Upper lobe of left lung (tissue), 4 donors: ENCODE data around the gene ZBTB39.

ENCODE experiments used
- POLR2A ChIP-seq, 4 donors: fragments of 450-650 bp; IDR thresholded peaks; one replicate each; pipeline ENCODE4 v1.5.1; 2016 to 2017; ENCODE audit warnings: antibody characterized with exemption in 4 of 4, mild to moderate bottlenecking in 2 of 4
- TF ChIP-seq, protein P1 (sequence below), 6 experiments: fragments of 450-650 bp in 4 of 6; fragments of 200-600 bp in 2 of 6; sonication (generic) in 2 of 6; IDR thresholded peaks; one replicate each; pipeline ENCODE4 v1.5.1; 2016 to 2019; ENCODE audit warnings: antibody characterized with exemption in 6 of 6

DNA sequence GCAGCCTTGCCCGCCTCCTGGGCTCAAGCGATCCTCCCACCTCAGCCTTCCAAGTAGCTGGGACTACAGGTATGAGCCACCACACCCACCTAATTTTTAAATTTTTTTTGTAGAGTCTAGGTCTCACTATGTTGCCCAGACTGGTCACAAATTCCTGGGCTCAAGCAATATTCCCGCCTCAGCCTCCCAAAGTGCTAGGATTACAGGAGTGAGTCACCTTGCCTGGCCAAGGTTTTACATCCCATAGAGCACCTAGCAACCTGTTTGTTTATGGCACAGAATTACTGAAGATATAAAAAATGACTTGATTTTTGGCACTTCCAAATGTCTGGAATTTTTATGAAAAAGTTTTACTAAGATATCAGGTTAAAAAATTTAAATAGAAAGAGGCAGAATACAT, 27.1 kb upstream of the ZBTB39 start:
- TF ChIP-seq, protein P1, sequence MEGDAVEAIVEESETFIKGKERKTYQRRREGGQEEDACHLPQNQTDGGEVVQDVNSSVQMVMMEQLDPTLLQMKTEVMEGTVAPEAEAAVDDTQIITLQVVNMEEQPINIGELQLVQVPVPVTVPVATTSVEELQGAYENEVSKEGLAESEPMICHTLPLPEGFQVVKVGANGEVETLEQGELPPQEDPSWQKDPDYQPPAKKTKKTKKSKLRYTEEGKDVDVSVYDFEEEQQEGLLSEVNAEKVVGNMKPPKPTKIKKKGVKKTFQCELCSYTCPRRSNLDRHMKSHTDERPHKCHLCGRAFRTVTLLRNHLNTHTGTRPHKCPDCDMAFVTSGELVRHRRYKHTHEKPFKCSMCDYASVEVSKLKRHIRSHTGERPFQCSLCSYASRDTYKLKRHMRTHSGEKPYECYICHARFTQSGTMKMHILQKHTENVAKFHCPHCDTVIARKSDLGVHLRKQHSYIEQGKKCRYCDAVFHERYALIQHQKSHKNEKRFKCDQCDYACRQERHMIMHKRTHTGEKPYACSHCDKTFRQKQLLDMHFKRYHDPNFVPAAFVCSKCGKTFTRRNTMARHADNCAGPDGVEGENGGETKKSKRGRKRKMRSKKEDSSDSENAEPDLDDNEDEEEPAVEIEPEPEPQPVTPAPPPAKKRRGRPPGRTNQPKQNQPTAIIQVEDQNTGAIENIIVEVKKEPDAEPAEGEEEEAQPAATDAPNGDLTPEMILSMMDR (IDR thresholded peaks at IDR 0.05): no peak
- TF ChIP-seq POLR2A (IDR thresholded peaks at IDR 0.05): no peak
